ENCODE results near the gene SIRPD.
"Not testable (repeated sequence)": the region's sequence is repeated elsewhere in the genome, so short reads cannot be mapped to it uniquely, and the experiment has no call there.

SIRPD gene

DNA sequence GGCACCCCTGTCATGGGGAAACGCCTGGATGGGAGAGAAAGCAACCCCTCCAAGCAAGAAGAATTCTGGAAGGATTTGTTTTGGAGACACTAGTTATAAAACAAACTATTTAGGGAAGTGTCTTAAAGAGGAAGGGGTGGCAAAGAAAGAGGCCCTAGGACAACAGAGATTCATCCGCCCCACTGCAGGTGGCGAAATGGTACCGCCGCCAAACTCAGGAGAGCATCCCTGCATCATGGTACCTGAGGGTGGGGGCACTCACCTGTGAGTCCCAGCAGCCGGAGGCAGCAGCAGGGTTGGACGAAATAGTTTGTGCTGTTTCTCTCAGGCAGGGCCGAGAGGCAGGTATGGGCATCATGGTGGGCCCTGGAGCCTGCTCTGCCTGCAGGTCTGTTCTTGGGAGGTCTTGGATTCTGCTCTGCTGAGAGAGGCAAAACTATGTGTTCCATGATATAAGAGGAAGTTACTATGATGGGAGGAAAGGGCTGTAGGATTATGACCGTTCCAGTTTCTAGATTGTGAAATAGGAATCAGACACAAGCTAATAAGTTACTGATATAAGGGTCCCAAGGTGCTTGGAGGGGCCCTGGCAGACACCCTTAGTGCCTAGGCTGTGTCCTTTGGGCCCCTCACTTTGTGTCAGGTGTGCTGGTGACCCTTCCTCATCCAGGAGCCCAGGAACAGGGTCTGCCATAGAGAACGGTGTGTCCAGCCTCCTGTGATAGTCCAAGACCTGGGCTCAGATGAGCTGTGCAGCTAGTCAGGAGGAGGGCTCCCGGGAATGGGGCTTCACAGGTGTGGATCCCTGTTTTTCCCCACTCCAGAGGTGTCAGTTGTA lies 20.4 kb downstream of the SIRPD start:
- DNase-seq, result peak; percentile 55

DNA sequence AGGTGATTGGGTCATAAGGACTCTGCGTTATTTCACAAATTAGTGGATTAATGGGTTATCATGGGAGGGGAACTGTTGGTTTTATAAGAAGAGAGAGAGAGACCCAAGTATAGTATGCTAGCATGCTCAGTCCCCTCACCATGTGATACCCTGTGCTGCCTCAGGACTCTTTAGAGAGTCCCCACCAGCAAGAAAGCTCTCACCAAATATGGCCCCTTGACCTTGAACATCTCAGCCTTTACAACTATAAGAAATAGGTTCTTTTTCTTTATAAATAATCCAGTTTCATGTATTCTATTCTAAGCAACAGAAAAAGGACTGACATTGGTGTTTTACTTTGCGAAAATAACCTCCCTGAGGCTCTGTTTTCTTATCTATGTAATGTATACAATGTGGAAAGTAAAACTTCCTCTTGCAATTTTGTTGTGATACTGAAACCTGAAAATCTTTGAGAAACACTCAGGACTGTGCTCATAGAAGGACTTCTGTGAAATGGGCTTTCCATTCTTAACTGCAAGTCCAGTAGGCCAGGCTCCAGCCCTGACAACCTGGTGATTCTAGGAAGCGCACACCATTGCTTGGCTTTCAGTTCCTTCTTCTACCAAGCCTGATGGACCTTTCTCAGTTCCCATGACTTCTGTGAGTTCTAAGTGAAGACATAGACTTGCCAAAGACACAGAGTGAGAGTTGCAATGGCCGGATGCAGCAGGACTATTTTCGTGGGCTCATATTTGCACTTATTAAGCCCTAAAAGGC lies 21.9 kb downstream of the SIRPD start:
- peak; percentile 28 for DNase-seq

DNA sequence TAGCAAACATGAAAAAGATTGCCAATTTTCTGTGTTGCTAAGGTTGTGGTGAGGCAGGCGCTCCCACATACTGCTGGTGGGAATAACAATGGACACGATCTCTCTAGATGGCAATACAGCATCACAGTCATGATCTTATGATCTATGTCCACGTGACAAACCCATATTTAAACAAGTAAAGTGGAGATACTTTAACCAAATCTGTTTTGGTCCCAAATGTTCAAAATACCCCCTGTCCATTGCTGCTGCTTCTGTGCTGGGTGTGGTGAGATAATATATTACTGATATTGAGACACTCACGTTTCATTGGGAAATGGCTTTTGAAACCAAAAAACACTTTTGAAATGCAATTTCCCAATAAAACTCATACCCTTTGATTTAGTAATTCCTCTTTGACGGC lies 23.0 kb downstream of the SIRPD start:
- DNase-seq, result peak; percentile 32

DNA sequence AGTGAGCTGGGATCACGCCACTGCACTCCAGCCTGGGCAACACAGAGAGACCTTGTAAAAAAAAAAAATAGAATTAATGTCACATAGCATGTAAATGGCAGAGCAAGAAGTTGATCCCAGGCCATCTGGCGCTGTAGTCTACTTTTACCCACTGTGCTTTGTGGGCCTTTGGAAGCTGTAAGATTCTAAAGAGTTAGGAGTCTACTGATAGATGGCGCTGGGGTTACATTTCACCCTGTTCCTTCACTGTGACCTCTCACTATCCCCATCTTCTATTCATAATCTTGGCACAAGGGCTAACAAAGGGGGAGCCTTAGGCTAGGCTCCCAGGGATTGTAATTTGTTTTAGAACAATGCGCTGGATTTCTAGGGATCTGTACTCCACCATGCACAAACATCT lies 24.4 kb downstream of the SIRPD start:
- peak; percentile 56 for DNase-seq

DNA sequence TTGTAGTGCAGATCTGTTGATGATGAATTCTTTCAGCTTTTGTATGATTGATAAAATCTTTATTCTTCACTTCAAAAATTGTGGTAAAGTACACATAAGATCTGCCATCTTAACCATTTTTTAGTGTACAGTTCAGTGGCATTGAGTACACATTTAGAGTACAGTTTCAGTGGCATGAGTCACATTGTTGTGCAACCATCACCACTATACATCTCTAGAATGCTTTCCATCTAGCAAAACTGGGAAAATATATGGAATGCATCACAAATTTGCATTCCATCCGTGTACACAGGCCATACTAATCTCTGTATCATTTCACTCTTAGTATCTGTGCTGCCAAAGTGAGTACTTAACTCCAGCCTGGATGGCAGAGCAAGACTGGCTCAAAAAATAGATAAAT lies 28.7 kb downstream of the SIRPD start:
- DNase-seq, result no peak

DNA sequence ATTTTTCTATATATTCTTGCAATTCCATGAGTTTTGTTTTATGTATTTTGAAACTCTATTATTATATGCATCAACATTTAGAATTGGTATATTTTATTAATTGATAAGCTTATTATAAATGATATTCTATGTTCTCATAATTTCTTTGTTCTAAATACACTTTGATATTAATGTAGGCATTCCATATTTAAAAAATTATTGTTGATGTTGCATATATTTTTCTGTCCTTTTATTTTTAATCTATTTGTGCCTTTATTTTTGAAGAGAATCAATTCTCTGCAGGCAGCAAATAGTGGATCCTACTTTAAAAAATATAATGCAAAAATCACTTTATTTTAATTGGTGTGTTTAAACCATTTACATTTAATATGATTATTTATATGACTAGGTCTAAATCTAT lies 29.6 kb downstream of the SIRPD start:
- DNase-seq, result no peak

DNA sequence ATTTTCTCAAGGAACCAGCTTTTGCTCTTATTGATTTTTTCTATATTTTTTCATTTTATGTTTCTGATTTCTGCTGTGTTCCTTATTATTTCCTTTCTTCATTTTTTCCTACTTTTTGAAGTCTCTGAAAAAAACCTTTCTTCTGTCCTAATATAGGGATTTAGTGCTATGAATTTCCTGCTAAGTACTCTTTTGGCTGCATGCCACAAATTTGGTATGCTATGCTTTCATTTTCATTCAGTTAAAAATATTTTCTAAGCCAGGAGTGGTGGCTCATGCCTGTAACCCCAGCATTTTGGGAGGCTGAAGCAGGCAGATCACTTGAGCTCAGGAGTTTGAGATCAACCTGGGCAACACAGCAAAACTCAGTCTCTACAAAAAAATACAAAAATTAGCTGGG lies 30.6 kb downstream of the SIRPD start:
- DNase-seq, result peak; percentile 19

DNA sequence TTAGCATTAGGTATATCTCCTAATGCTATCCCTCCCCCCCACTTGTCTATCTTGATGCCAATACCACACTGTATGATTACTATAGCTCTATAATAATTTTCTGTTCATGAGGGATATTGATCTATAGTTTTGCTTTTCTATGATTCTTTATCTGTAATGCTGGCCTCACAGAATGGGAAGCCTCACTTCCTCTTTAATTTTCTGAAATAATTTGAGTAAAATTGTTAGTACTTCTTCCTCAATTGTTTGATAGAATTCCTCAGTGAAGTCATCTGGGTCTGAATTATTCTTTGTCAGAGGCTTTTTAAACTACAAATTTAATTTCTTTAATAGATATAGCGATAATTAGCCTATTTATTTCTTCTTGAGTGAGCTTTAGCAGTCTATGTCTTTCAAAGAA lies 31.2 kb downstream of the SIRPD start:
- DNase-seq, result peak; percentile 26

DNA sequence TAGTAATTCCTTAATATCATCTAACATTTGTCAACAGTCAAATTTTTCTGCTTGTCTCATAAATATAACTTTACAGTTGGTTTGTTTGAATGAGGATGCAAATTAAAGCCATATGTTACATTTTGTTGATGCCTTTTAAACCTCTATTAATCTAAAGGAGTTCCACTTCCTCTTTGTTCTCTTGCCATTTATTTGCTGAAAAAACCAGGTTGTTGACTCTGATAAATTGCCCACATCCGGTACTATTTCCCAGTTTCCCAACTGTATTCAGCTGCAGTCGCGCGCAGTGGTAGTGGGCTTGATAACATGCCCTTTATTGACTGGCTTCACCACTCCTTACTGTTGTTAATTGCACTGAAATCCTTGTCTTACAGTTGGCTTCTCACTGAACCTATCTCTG lies 33.5 kb downstream of the SIRPD start:
- DNase-seq, result peak; percentile 97

DNA sequence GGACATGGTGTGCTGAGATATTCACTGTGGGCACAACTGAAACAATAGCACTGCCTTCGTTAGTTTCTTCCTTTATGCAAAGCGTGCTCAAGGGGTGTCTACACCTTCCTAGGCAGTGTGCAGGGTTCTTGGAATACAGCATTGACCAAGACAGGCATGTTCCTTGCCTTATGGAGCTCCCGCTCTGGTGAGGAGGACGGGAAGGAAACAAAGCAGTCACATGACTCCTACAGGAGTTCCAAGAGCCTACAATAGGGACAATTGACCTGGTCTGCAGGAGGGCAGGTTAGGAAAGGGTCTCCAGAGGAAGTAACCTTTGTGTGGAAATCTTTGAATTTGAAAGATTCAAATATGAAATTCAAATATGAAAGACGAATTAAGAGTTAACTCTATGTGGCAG lies 40.5 kb downstream of the SIRPD start:
- no peak for DNase-seq

DNA sequence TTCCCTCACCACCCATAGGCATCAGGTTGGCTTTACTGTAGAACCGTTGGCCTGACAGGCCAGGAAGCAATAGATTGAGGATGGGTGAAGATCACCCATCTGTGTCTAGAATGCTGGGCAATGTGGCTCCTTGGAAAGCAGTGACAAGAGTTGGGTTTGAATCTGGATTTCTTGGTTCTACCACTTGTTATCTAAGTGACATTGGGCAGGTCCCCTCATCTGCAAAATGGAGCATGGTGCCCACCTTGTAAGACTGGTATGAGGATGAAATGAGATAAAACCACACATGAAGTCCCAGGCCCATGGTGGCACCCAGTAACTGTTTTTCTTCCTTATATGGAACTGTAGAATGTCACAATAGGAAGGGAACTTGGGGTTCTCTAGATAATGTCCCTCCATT lies 43.7 kb downstream of the SIRPD start:
- no peak for DNase-seq

DNA sequence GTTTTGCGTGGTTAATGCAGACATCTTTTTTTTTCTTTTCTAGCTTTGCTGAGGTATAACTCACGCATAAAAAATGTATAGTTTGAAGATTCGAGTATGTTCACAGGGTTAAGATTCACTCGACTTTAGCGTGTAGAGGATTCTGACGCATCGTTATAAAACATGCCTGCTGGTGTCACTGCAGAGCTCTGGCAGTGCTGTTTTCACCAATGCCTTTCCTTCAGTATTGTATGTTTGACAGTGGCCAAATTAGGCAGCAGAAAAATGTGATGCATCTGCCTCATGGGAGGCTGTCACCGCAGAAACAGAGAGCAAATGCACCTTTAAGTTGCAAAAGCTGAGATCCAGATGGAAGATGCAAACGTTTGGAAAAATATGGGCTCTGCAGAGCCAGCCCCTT lies 48.3 kb downstream of the SIRPD start:
- DNase-seq, result peak; percentile 86

DNA sequence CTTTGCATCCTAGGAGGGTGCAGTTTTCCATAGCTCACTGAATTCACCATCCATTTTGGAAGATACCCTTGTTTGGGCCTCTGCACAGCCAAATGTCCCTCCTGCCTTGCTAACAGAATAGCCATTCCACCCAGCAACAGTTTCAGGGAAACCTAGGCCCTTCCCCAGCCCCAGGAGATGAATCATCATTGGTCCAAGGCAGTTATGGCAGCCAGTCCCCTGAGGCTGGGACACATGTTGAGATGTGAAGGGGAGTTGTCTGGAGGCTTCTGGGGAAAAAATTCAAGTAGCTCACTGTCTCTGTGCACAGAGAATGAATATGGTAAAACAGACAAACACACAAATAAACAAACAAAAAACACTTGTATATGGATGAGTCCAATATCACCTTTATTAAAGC lies 48.9 kb downstream of the SIRPD start:
- DNase-seq, result no peak

DNA sequence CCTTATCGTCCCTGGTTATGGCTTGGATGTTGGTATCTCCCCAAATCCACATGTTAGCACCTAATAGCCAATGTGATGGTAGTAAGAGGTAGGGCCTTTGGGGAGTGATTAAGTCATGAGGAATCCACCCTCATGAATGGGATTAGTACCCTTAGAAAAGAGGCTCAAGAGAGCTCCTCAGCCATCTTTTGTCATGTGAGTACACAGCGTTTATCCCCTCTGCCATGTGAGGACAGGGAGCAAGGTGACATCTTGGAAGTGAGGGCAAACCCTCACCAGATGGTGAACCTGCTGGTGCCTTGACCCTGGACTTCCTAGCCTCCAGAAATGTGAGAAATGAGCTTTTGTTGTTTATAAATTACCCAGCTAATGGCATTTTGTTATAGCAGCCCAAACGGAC lies 50.2 kb downstream of the SIRPD start:
- no peak for DNase-seq

DNA sequence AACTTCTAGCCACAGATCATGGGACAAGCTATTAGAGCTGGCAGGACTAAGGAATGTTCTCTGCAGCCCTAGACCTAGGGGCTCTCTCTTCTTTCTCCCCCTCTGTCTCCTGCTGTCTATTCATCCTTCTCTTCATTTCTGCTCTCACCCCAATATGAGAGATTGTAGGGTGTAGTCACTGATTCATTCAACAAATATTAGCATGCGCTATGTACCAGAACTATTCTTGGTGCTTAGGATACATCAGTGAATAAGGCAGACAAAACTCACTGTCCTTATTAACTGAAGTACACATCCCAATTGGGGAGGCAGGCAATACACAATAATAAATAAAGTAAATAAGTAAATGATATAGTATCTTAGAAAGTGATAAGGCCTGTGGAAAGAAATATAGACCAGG lies 51.6 kb downstream of the SIRPD start:
- no peak for DNase-seq

DNA sequence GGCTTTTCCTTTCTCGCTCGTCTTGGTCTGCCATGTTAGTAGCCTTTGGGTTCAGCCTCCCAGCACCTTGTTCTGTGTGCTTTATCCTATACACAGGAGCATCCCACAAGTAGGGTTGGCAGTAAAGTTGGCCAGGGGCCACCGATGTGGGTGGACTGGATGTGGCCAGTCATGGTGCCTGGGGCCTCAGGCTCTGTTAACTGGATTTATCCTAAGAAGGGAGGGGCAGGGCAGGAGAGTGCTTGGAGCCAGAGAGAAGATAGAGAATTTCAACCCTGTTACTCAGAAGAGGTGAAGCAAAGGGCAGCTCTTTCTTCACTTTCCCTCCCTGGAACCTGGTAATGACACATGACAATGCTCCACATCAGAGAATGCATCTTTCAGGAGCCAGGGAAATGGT lies 52.1 kb downstream of the SIRPD start:
- DNase-seq, result no peak

DNA sequence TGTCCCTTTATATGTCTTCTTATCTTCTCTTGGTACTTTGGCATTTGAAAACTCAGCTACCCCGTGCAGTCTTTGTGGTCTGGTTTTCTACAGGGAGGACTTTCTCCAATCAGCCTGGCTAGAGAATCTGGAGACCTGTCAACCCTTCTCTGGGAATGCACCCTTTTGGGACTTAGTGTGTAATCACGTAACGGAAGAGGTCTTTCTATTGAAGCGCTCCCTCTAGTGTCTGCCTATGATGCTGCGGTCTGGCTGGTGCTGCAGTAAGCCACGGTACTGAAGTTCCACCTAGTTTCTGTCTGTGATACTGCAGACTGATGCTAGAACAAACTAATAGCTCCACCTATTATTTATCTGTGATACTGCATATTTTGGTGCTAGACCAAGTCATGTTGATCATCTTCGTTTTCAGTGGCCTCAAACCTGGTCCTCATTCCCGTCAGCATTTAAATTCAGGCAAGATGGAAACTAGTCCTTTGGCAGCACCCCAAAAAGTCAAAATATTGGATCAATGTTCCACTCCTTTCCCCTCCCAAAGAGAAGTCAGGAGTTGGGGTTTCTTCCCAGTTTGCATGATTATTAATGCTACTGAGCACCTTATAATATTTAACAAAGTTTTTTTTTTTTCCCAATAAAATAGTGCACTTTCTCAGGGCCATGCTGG lies 53.8 kb downstream of the SIRPD start:
- peak; percentile 96 for DNase-seq

DNA sequence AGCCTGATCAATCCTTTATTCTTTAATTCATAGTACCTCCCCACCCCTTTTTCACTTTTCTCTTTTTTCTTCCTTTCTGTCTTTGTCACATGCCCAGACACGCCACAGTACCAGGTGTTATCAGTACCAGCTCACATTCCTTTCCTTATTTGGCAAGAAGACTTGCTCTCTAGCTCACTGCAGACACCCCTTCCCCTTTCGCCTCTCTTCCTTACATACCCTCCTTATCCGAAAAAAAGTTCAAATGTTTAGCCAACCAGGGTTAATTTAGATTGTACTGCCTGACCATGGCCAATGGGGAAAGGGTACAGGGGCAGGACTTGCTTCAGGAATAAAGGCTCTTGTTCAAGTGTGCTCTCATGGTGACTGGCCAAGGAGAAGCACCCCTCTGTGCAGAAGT lies 57.0 kb downstream of the SIRPD start:
- peak; percentile 55 for DNase-seq

DNA sequence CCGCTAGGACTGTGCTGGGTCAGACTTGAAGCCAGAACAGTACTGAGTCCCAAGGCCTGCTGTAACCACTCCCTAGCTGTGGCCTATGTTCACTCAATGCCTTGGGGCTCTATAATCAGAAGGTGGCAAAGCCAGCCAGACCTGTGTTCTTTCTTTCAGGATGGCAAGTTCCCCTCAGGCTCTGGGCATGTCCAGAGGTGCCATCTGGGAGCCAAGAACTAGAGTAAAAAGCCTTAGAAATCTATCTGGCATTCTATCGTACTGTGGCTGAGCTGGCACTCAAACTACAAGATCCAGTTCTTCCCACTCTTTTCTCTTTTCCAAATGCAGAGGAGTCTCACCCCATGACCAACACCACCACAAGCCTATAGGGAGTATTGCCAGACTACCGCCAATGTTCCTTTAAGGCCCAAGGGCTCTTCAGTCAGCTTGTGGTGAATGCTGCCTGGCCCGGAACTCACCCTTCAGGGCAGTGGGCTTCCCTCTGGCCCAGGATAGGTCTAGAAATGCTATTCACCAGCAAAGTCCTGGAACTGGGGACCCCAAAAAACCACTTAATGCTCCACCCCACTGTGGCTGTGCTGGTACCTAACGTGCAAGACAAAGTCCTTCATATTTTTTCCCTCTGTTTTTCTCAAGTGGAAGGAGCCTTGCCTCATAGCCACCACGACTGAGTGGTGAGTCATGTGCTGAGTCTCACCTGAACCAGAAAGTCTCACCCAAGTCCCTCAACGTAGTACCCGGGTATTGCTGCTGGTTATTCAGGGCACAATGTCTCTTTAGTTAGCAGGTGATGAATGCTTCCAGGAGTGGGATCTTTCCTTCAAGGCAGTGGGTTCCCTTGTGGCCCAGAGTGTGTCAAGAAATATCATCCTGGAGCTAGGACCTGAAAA lies 57.7 kb downstream of the SIRPD start:
- DNase-seq, result no peak

DNA sequence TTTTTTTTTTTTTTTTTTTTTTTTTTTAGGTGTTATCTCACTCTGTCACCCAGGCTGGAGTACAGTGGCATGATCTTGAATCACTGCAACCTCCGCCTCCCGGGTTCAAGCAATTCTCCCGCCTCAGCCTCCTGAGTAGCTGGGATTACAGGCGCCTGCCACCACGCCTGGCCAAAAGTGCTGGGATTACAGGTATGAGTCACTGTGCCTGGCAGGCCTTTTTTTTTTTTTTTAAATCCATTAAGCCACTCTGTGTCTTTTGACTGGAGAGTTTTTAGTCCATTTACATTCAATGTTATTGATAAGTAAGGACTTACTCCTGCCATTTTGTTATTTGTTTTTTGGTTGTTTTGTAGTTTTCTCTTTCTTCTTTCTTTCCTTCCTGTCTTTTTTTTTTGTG lies 60.1 kb downstream of the SIRPD start:
- DNase-seq, result not testable (repeated sequence)

DNA sequence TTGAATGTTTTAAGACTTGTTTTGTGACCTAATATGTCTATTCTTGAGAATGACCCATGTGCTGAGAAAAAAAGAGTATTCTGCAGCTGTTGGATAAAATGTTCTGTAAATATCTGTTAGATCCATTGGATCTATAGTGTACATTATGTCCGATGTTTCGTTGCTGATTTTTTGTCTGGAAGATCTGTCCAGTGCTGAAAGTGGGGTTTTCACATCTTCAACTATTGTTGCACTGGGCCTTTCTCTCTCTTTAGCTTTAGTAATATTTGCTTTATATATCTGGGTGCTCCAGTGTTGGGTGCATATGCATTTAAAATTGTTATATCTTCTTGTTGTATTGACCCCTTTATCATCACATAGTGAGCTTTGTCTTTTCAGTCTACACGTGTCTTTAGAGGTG lies 60.6 kb downstream of the SIRPD start:
- DNase-seq, result no peak

DNA sequence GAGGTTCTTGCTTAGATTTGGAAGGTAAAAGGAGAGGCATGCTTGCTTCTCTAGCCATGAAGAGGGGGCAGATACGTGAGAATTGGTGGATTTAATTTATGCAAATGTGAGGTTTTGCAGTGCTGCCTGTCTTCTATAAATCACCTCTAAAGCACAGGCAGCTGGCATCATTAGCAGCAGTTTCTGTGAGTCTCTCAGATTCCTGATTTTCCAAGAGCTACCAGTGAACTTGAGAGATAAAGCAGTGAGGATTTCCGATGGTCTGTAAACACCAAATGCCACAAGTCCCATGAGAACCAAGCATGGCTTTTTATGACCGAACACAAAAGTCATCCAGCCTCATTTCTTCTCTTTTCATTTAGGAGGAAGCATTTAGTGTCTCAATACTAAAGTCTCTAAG lies 63.1 kb downstream of the SIRPD start:
- no peak for DNase-seq

DNA sequence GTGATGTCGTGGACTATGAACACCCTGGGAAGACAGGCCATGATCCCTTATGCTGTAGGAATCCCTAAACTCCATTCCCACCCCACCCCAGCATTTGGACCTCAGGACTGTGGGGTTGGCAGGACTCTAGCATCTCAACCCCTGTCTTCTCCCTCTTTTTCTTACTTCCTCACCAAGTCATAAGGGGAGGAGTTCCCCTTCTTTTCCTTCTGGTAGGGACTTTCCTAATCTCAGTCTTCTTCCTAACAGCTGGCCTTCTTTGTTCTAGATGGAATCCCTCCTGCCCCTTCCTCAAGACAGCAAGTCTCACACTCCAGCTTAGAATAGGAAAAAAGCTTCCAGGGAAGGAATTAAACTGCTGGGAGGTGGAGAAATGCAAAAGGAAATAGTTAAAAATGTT lies 64.0 kb downstream of the SIRPD start:
- no peak for DNase-seq
